Measurements from ENCODE around the gene TLX3. TPM values are rescaled to one million over a fixed set of nuclear protein-coding genes. Genes with fewer than 3 reads are reported as not detected.

The TLX3 gene
- total RNA-seq, 2 donors from 2014 or later, result not detected

GRCh38 chr5:171318026-171318425 is 9.0 kb downstream of the TLX3 start:
- Histone ChIP-seq H3K27me3 (peaks cover 0 to 56% of the 10 kb centered on the region in 2 donors), H3K4me1 (peaks cover 28% of the 10 kb centered on the region), H3K27ac (no peak overlapping the region), H3K4me3 (no peak overlapping the region), H3K36me3 (replicated peaks in 1 of 2; ENCODE audit: insufficient read depth in 1 of 2, low read depth in 2 of 2) (no peaks in the 10 kb centered on the region), H3K9me3 (no peaks in the 10 kb centered on the region)
- 9 to 12% methylated on average over 8 to 9 of the region's 9 CpGs for WGBS, 2 donors
- TF ChIP-seq POLR2A (IDR thresholded peaks at IDR 0.05), result no peak
- no peak for TF ChIP-seq CTCF (IDR thresholded peaks at IDR 0.05)
- intact Hi-C loops (cut with DNase I), result no loop called here
- ATAC-seq, result no peak
- DNase-seq, result no peak

GRCh38 chr5:171321447-171321846 is 12.4 kb downstream of the TLX3 start:
- WGBS, 2 donors, result 66 to 74% methylated on average over 7 of the region's 7 CpGs

GRCh38 chr5:171322527-171322926 is 13.5 kb downstream of the TLX3 start:
- WGBS, 2 donors, result 88 to 89% methylated on average over 5 of the region's 5 CpGs
- peaks cover 0 to 19% of the 10 kb centered on the region in 2 donors for H3K27me3 ChIP-seq
- no peaks in the 10 kb centered on the region for H3K36me3 ChIP-seq (replicated peaks in 1 of 2; ENCODE audit: insufficient read depth in 1 of 2, low read depth in 2 of 2)
- no peaks in the 10 kb centered on the region for H3K9me3 ChIP-seq
- ATAC-seq (no peak), DNase-seq (no peak)
- H3K4me3 ChIP-seq, result no peak overlapping the region
- no peak overlapping the region for H3K27ac ChIP-seq
- H3K4me1 ChIP-seq, result no peaks in the 10 kb centered on the region
- intact Hi-C loops (cut with DNase I), result no loop called here
- TF ChIP-seq POLR2A (IDR thresholded peaks at IDR 0.05) (no peak), CTCF (IDR thresholded peaks at IDR 0.05) (no peak)

More at GRCh38 chr5:171321447-171321846, 12.4 kb downstream of the TLX3 start:
- Histone ChIP-seq H3K27me3 (peaks cover 0 to 30% of the 10 kb centered on the region in 2 donors), H3K4me3 (no peak overlapping the region), H3K9me3 (no peaks in the 10 kb centered on the region), H3K36me3 (replicated peaks in 1 of 2; ENCODE audit: insufficient read depth in 1 of 2, low read depth in 2 of 2) (no peaks in the 10 kb centered on the region), H3K4me1 (peaks cover 9% of the 10 kb centered on the region), H3K27ac (no peak overlapping the region)
- ATAC-seq, result no peak
- no peak for TF ChIP-seq POLR2A (IDR thresholded peaks at IDR 0.05)
- TF ChIP-seq CTCF (IDR thresholded peaks at IDR 0.05), result no peak
- DNase-seq, result no peak
- intact Hi-C loops (cut with DNase I), result no loop called here

GRCh38 chr5:171323007-171323406 is 14.0 kb downstream of the TLX3 start:
- Histone ChIP-seq H3K27ac (no peak overlapping the region), H3K27me3 (peaks cover 0 to 15% of the 10 kb centered on the region in 2 donors), H3K4me3 (no peak overlapping the region), H3K36me3 (replicated peaks in 1 of 2; ENCODE audit: insufficient read depth in 1 of 2, low read depth in 2 of 2) (no peaks in the 10 kb centered on the region), H3K4me1 (no peaks in the 10 kb centered on the region), H3K9me3 (no peaks in the 10 kb centered on the region)
- WGBS, 2 donors, result 49 to 67% methylated on average over 3 of the region's 3 CpGs
- no peak for TF ChIP-seq POLR2A (IDR thresholded peaks at IDR 0.05)
- TF ChIP-seq CTCF (IDR thresholded peaks at IDR 0.05), result no peak
- intact Hi-C loops (cut with DNase I), result no loop called here
- DNase-seq, result no peak
- ATAC-seq, result no peak

GRCh38 chr5:171323806-171324632 is 15.0 kb downstream of the TLX3 start:
- intact Hi-C loops (cut with DNase I), result no loop called here

More at GRCh38 chr5:171323806-171324632, 15.0 kb downstream of the TLX3 start:
- H3K27me3 ChIP-seq, result peaks cover 0 to 5% of the 10 kb centered on the region in 2 donors
- no peak for ATAC-seq
- 27 to 34% methylated on average over 18 to 20 of the region's 20 CpGs for WGBS, 2 donors
- DNase-seq, result no peak
- no peaks in the 10 kb centered on the region for H3K9me3 ChIP-seq
- TF ChIP-seq POLR2A (IDR thresholded peaks at IDR 0.05), result no peak
- TF ChIP-seq CTCF (IDR thresholded peaks at IDR 0.05), result no peak
- no peak overlapping the region for H3K4me3 ChIP-seq
- H3K36me3 ChIP-seq (replicated peaks in 1 of 2; ENCODE audit: insufficient read depth in 1 of 2, low read depth in 2 of 2), result no peaks in the 10 kb centered on the region
- H3K27ac ChIP-seq, result no peak overlapping the region
- H3K4me1 ChIP-seq, result no peaks in the 10 kb centered on the region
